Measurements from ENCODE around the gene ENTPD6.

Gene ENTPD6

DNA sequence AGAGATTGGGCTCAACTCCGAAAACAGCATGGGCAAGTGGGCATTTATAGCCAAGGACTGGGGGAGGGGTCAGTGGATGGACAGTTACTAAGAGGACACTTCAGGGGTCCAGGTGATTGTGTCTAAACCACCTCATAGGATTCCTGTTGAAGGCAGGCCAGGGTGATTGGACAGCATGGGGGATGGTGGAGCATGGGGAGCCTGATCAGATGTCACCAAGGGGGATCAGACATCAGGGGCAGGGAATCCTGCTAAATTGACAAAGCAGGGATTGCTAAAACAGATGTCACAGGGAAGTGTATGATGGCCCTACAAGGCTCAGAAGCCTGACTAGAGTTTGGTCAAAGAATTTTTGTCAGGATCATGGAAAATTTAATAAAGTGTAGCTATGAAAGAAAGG is 49.9 kb downstream of the ENTPD6 start:
- no peak for DNase-seq

DNA sequence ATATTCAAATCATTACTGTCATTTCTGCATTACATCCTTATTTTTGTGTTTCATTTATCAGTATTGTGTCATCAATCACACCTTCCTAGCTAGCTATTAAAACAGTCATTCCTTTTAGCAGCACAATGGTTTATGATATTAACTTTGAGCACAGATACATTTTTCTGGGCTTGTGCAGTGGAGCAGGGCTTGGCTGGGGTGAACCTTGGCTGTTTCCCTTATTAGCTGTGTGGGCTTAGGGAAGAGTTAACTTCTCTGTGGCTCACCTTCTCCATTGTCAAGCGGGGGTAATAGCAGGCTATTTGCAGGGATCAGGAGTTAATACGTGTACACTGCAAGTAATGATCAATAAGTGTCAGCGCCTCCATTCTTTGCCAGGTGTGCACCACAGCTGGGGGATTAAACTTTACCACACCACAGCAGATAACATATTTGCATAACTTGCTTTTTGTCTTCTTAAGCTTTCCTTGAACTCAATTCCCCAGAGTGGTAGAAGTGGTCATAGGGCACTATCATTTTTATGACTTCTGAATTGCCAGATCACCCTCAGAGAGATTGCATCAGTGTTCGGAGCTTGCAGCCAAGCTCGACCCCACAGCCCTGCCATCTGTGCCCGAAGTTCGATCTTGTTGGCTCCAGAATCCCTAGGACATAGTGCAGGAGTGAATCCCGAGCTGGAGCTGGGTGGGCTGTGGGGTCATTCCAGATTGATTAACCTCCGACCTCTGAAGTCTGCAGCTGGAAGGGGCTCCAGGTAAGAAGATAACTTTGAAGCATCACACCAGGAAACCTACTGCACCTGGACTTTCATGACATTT is 50.9 kb downstream of the ENTPD6 start:
- no peak for DNase-seq

DNA sequence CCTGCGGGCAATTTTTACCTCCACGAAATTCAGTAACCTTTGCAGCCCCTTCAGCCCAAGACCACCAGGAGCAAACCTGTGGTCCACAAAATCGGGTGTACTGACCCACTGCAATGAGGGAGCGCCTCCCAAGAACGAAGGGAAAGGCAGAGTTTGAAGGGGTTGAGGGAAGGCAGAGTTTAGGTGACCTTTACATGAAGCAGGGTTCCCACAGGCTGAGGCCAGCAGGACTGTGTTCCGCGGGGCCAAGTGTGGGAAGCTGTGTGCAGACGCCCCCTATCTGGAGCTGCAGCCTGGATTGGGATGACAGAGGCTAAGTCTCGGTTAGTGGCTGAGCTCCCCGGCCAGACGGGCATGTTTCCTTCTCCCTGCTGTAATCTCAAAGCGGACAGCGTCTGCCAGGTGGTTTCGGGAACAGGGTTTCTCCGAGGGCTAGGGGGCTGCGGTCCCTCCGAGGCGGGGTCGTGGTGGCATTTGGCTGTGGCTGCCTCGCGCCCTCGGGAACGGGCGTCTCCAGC is 51.5 kb downstream of the ENTPD6 start:
- DNase-seq, result no peak

DNA sequence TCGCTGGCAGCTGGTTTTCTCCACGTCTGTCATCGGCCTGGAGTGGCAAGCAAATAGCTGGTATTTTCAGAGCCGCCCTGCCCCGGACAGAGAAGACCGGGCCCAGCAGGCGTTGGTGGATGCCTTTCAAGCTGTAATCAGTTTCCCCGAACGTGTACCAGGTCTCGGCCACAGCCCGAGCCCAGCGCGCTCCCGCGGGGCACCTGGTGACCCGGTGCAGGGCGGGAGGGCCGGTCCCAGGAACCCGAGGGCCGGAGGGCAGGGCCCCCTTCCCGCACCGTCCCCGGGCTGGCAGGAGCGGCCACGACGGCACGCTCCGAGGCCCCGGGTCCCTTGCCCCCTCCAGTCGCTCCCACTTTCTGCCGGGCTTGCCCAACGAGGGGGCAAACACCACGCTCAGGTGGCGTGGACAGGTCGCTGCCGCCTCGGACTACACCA is 52.0 kb downstream of the ENTPD6 start:
- no peak for DNase-seq

DNA sequence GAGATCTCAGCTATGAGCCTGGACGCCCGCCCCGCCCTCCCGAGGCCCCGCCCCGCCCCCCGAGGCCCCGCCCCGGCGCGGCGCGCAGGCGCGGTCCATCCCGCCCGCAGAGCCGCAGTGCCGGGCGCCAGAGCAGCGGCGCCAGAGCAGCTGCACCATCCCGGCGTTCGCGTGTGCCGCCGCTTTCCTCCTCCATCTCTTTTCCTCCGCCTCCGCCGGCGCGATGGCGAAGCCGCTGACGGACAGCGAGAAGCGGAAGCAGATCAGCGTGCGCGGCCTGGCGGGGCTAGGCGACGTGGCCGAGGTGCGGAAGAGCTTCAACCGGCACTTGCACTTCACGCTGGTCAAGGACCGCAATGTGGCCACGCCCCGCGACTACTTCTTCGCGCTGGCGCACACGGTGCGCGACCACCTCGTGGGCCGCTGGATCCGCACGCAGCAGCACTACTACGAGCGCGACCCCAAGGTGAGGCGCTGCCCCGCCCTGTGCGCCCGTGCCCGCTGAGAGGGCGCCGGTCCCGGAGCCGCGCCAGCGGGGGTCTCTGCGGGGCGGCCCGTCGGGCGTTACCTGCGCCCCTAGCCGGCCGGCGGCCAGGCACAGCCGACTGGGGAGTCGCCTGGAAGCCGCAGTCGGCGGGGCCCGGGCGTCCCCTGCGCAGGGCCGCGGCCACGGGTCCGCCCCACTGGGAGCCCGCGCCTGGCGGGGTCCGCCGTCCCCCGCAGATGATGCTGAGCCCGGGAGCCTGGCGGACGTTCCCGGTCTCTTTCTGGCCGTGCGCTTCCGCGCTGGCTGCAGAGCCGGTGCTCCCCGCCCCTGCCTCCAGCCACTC is 52.7 kb downstream of the ENTPD6 start, which contains the start of gene PYGB:
Gene PYGB, plus strand, starts transcription at position 130 of the 830 bp plus-strand sequence. Its CDS starts 94 bp downstream, at position 224.
- DNase-seq, result peak; percentile 70

DNA sequence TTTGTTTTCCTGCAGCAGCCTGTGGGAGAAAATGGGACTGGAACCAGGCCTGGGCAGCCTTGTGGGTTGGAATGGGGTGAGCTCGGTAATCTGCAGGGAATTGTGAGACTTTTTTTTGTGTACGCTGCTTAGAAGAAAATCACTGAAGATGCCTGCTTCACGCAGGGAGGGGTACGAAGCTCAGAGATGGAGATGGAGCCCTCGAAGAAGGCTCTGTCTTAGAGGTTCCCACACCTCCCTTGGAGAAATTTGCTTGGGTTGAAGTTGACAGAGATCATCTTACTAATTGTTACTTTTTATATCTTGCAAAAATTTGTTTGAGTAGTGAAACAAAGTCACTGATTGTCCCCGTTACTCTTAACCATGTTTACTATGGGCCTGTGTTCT is 53.3 kb downstream of the ENTPD6 start:
- DNase-seq, result no peak

DNA sequence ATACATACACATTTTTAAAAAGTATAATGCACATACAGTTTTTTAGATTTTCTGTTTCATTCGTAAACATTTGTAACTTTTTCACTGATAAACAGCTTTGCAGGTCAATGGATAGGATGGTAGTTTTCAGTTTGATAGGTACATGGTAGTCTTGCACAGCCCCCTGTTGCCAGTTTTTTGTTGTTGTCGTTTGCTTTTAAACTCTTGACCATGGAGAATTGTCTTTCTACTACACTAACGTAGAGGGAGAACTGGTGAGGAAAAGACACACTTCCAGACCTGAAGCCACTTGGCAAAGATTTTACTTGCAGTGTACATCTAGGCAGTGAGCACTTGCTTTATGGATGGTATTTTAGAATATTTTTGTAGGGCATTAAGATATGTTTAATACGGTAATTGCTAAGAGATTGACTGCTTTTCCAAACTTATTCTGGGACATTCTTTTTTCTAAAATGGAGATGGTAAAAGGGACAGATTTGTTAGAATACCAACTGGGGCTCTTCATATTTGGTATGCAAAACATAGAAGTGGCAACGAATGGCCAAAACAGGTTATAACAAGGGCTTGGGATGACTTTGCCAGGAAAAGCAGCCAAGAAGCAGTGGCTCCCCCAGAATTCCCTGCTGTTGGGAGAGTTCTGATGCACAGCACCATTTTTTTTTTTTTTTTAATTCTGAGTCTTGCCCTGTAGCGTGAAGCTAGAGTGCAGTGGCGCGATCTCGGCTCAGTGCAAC is 53.9 kb downstream of the ENTPD6 start:
- DNase-seq, result no peak

DNA sequence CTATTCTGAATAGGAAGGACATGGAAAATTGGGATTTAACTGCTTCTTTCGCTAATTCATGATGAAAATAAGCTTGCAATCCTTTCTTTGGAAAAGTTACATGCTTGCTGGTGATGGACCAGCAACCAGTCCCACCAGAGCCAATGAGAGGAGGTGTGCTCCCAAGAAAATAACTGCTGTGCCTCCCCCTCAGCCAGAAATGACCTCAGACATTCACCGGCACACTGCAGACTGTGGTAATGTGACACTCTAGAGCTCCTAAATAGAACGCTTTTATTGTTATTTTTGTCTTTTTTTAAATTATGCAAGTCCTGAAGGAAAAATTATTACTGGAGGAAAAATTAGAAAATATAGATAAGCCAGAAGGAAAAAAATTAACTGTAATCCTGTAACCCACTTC is 55.0 kb downstream of the ENTPD6 start:
- DNase-seq, result no peak

DNA sequence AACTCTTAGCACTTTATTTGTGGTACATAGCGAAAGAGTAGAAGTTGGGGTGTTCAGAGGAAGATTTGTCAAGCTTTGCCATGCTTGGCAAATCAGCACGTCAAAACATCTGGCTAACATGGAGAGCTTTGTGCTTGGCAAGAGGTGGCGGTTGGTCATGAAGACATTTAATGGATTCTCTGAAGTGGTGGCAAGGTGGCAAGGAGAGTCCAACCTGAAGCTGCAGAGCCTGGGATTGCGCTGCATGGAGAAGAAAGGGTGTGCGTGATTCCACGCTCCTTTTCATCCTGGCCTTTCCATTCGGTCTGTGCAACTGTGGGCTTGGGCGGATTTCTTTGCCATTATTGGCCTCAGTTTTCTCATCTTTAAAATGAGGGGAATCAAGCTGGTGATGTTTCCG is 55.5 kb downstream of the ENTPD6 start:
- no peak for DNase-seq

DNA sequence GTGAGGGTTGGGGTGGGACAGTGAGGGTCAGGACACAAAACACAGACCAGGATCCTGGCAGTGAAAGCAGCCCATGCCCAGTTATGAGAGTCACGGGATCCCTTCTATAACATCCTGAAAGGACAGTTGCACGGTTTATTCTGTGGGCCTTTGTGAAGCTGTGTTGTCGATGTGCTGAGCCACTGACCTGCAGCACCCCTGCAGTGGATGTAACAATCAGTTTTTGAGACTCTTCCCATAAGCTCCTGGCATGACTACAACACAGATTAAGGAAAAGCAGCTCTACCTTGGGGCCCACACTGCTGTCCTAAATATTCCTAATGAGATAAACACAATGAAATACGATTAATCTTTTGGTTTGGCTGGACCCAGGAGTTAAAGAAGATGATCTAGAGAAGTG is 56.0 kb downstream of the ENTPD6 start:
- DNase-seq, result no peak

DNA sequence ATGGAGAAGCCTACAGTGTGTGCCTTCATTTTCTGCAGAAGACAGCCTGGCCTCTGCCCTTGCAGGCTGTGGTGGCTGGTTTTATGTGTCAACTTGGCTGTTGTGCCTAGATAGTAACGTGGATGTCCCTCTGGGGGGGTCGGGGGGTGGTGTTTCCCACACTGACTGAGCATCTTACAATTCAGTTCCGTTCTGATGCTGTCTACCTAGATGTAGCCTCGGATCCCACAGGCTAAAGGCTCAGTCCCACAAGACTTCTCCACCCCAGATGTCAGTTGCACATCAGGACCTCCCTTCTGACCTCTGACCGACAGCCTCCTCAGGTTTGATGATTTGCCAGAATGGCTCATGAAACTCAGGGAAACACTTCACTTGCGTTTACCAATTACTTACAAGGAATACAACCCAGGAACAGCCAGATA is 56.7 kb downstream of the ENTPD6 start:
- no peak for DNase-seq

DNA sequence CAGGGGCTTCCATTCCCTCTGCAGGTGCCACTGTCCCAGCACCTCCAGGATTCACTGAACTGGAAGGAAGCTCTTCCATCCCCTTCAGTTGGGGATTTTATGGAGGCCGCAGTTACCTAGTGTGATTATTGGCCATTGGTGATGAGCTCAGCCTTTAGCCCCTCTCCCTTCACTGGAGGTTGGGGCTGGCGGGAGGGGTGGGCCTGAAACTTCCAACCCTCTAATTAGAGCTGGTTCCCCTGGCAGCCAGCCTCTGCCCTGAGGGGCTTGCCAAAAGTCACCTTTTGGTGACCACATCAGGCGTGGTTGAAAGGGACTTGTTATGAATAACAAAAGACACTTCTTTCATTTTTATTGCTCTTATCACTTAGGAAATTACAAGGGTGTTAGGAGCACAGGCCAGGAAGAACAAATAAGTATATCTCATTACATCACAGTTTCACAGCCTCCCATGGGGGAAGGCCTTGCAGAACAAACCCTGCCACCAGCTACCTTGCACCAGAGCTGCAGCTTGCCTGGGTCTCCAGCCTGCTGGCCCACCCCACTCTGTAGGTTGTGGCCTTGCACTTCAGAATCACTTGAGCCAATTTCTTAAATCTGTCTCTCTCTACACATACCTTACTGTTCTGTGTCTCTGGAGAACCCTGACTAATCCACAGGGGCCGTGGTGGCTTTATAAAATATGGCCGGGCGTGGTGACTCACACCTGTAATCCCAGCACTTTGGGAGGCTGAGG is 57.3 kb downstream of the ENTPD6 start:
- no peak for DNase-seq

DNA sequence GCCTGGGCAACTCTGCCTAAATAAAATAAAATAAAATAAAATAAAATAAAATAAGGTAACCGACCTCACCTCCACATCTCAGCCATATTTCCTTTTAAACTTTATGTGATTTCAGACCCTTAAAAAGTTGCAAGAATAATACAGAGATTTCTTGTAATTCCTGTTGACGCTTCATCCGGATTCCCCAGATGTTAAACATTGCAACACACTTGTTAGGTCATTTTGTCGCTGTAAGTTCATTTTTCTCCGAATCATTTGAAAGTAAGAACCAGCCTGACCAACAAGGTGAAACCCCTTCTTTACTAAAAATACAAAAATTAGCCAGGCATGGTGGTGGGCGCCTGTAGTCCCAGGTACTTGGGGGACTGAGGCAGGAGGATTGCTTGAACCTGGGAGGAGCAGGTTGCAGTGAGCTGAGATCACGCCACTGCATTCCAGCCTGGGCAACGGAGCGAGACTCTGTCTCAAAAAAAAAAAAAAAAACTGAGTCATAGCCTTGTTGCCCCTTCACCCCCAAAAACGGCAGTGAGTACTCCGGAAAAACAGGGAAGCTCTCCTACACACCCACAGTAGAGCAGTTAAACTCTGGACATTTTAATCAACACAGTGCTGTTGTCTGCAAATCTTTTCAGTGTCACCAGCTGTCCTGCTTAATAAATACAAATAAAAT is 58.2 kb downstream of the ENTPD6 start:
- DNase-seq, result no peak

DNA sequence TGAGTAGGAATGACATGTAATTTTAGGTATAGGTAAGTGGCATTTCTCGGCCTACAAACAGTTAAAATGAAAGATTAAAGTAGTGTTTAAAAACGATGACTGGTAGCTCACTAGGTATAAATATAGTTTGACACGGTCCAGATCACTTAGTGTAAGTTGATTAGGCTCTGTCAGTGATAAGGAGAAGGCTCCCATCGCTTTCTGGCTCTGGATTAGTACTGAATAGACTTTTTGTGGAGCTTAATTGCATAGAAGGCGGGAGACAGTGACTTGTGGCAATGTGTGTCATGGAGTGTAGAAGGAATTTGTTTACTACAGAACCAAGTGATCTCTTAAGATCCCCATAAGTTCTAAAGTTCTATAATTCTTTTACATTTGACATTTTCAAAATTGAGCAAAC is 59.1 kb downstream of the ENTPD6 start:
- no peak for DNase-seq

DNA sequence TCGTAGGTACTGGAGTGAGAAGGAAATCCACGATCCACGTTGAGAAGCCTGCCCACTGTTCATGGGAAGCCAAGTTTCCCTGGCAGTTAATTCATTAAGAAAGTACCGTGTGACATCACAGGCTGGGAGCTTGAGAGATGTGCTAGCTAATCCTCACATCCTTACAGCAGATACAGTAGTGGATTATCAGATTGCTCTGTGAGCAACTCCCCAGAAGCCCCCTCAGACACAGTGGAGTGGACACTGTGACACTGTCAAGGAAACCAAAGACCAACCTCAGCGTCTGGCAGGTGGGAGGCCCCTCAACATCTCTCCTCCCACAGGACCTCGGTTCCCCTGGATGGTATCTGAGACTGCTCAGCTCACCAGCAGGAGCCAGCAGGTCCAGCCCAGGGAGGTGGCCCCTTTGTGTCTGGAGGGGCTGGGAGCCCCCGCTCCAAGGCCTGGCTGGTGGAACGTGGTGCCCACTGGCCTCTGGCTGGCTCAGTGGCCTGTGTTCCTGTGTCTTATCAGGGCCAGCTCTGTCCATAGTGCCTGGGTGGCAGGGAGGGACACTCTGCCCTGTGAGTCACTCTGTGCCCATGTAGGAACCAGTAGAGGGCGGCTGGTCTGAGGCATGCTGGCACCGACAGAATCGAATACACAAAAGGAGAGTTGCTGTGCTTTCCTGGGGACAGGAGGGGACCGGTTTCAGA is 59.6 kb downstream of the ENTPD6 start:
- DNase-seq, result no peak

DNA sequence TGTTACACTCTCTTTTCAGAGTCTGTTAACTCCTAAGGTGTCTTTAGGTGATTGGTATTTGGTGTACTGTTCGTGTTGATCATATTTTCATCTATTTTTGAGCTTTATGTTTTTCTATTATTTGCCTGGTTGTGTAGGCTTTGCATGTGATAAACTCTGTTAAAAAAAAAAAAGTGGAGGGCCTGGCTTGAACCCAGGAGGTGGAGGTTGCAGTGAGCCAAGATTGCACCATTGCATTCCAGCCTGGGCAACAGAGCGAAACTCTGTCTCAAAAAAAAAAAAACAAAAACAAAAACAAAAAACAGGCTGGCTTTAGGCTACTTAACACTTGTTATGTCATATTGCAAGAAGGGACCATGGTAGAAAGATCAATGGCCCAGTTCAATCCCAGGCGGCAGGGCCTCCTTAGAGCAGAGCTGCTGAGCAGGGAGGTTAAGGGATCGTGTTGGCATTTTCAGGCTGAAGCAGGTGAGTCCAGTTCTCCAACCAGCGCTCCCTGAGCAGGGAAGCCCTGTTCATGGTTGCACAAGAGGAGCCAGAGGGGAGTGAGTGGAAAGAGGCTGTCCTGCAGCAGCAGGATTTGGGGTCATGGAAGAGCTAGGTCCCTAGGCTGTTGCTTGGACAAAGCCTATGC is 60.8 kb downstream of the ENTPD6 start:
- DNase-seq, result no peak

DNA sequence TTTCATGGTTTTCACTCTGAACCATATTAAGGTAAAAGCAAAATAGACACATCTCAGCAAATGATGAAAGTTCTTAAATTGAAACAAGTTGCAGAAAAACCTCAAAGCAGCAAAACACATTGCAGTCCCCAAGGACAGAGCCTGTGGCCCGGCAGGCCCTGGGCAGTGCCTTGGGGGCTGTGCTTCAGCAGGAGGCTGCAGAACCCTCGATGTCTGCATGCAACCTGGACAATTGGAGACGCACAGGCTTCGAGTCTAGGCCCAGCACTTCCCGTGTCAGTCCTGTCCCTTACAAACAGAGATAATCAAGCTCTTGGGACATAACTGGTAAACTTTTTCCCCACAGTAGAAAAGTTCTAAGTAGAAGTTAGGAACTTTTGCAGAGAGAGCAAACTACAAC is 61.6 kb downstream of the ENTPD6 start:
- no peak for DNase-seq

DNA sequence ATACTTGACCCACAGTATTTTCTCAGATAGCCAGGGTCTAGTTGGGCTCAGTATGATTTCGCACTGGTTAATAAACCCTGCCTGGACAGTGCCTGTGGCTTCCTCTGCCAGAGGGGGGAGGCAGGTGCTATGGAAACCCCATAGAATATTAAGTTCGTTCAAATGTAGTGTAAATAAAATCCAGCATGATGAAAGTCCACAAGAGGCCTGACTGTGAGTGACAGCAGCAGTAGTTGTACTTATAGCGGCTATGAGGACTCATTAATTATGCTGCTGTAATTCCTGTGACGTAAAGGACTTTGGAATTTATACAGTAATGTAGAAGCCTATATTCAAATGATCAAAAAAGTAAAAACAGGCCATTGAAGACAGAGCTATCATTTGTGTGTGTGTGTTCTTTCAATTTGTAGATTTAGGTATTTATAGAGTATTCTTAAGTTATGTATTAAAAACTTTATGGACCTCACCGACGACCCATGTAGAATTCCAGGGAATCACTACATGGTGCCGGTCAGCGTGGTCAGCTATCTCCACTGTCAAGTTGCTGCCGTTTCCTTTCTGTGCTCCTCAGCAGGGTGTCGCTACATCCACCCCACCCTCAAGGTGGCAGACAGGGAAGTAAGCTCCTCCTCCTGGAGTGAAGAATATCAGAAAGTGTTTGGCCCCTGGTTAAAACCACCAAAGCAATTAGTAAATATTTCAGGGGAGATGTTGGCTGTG is 62.4 kb downstream of the ENTPD6 start:
- no peak for DNase-seq

DNA sequence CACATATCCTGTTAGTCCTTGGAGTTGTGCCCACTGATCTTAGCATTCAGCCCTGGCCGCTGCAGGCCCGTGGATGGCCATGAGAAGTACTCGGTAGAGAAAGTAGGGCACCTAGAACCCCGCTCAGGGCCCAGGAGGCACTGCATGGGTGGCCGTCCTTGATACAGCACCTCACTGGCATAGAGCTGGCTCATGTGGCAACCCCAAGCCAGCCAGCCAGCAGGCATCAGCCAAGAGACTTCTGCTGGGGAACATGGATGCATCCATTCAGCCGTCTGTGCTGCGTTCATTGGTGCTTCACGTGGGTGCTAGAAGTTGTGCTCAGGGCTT is 62.9 kb downstream of the ENTPD6 start:
- DNase-seq, result no peak

DNA sequence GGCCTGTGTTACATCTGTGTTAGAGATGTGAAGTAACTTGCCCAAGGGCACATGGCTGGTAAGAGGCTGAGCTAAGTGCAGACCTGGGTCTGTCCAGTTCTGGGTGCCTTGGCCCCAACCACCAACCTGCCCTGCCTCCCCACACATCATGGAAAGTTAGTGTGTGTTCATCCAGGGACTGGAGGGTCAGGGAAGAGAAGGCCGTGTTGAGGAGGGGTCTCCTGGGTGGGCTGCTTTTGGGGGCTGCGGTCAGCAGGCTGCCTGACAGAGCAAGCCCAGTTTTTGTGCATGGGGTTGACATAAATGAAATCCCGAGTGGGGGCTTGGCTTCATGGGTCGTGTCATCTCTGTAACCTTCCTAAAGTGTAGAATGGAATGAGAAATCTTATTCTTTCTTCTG is 63.3 kb downstream of the ENTPD6 start:
- DNase-seq, result no peak

All from activated naive CD4-positive, alpha-beta T cell treated with anti-CD3 and anti-CD28 coated beads, Interleukin-2, amount 50 U/mL, for 16 hours (primary cell).